Activated CD4-positive, alpha-beta T cell treated with anti-CD3 and anti-CD28 coated beads, Interleukin-2, Interleukin-6, amounts not matched to agents 100 ng/mL and 50 ng/mL, durations not matched to agents 16 hours and 8 hours (primary cell): ENCODE data around the gene SMAD6.
A peak's percentile ranks its signal among the peaks of the same experiment; 100 is the strongest.
"Not testable (repeated sequence)": the region's sequence is repeated elsewhere in the genome, so short reads cannot be mapped to it uniquely, and the experiment has no call there.

Experiments
- DNase-seq: peaks from one replicate; pipeline ENCODE4 v3.0.0-alpha.2; 2020

Gene SMAD6

GRCh38 chr15:66677336-66677735 lies 24.7 kb upstream of the SMAD6 start:
- no peak for DNase-seq

GRCh38 chr15:66679061-66679656 lies 22.9 kb upstream of the SMAD6 start:
- no peak for DNase-seq

GRCh38 chr15:66679657-66680108 lies 22.4 kb upstream of the SMAD6 start:
- DNase-seq, result no peak

- DNase-seq, result no peak
Observed at GRCh38 chr15:66680502-66680901, 21.5 kb upstream of the SMAD6 start.

GRCh38 chr15:66681395-66681794 lies 20.6 kb upstream of the SMAD6 start:
- no peak for DNase-seq

GRCh38 chr15:66682246-66682645 lies 19.8 kb upstream of the SMAD6 start:
- DNase-seq, result no peak

- DNase-seq, result no peak
Observed at GRCh38 chr15:66682865-66683264, 19.2 kb upstream of the SMAD6 start.

GRCh38 chr15:66684136-66684681 lies 17.8 kb upstream of the SMAD6 start:
- no peak for DNase-seq

- no peak for DNase-seq
Observed at GRCh38 chr15:66685638-66686150, 16.3 kb upstream of the SMAD6 start.

- DNase-seq, result not testable (repeated sequence)
Observed at GRCh38 chr15:66690912-66691311, 11.1 kb upstream of the SMAD6 start.

GRCh38 chr15:66691727-66692126 lies 10.3 kb upstream of the SMAD6 start:
- no peak for DNase-seq

GRCh38 chr15:66692391-66692790 lies 9.6 kb upstream of the SMAD6 start:
- DNase-seq, result no peak

GRCh38 chr15:66692808-66693596 lies 9.0 kb upstream of the SMAD6 start:
- peak; percentile 57 for DNase-seq

- DNase-seq, result no peak
Observed at GRCh38 chr15:66696770-66697169, 5.3 kb upstream of the SMAD6 start.

- DNase-seq, result peak; percentile 15
Observed at GRCh38 chr15:66698318-66698961, 3.6 kb upstream of the SMAD6 start.

- no peak for DNase-seq
Observed at GRCh38 chr15:66698971-66699370, 3.1 kb upstream of the SMAD6 start.

GRCh38 chr15:66700412-66700801 lies 1.6 kb upstream of the SMAD6 start:
- no peak for DNase-seq

- peak; percentile 90 for DNase-seq
Observed at GRCh38 chr15:66700802-66701421, 1.1 kb upstream of the SMAD6 start.

GRCh38 chr15:66701422-66702034 lies 508 bp upstream of the SMAD6 start:
- DNase-seq, result no peak

GRCh38 chr15:66702787-66703539 lies 927 bp downstream of the SMAD6 start:
- DNase-seq, result no peak

- peak; percentile 20 for DNase-seq
Observed at GRCh38 chr15:66703540-66703941, 1.5 kb downstream of the SMAD6 start.
